Thyroid gland (tissue), 4 donors: Measurements from ENCODE around the gene RBM39.
"Not testable (repeated sequence)": the region's sequence is repeated elsewhere in the genome, so short reads cannot be mapped to it uniquely, and the experiment has no call there.

Source experiments
- POLR2A ChIP-seq, 2 donors: fragments of 450-650 bp; IDR thresholded peaks; one replicate each; pipeline ENCODE4 v1.6.1; 2017; ENCODE audit warnings: antibody characterized with exemption in 2 of 2, mild to moderate bottlenecking in 2 of 2, moderate library complexity in 1 of 2
- TF ChIP-seq, protein P1 (sequence below), 6 experiments: fragments of 200-600 bp in 3 of 6; fragments of 450-650 bp in 3 of 6; sonication (generic) in 3 of 6; IDR thresholded peaks; one replicate each; pipeline ENCODE4 v1.5.1; 2016 to 2019; ENCODE audit warnings: antibody characterized with exemption in 6 of 6, mild to moderate bottlenecking in 2 of 6, inconsistent platforms in 1 of 6, moderate library complexity in 1 of 6

GRCh38 chr20:35744492-35744841 lies 2.4 kb upstream of the RBM39 start:
- TF ChIP-seq, protein P1, sequence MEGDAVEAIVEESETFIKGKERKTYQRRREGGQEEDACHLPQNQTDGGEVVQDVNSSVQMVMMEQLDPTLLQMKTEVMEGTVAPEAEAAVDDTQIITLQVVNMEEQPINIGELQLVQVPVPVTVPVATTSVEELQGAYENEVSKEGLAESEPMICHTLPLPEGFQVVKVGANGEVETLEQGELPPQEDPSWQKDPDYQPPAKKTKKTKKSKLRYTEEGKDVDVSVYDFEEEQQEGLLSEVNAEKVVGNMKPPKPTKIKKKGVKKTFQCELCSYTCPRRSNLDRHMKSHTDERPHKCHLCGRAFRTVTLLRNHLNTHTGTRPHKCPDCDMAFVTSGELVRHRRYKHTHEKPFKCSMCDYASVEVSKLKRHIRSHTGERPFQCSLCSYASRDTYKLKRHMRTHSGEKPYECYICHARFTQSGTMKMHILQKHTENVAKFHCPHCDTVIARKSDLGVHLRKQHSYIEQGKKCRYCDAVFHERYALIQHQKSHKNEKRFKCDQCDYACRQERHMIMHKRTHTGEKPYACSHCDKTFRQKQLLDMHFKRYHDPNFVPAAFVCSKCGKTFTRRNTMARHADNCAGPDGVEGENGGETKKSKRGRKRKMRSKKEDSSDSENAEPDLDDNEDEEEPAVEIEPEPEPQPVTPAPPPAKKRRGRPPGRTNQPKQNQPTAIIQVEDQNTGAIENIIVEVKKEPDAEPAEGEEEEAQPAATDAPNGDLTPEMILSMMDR (IDR thresholded peaks at IDR 0.05) = not testable (repeated sequence)
- not testable (repeated sequence) for TF ChIP-seq POLR2A (IDR thresholded peaks at IDR 0.05)
